Pulmonary artery endothelial cell (primary cell): ENCODE data around the gene MCIDAS. TPM values are rescaled to one million over a fixed set of nuclear protein-coding genes. Genes with fewer than 3 reads are reported as not detected.

Source experiments
- DNase-seq: peaks from one replicate; pipeline ENCODE4 v3.0.0-alpha.2; 2011; ENCODE audit warnings: low read depth, low spot score
- total RNA-seq: library from RNA; depleted of rRNA; stranded (reverse); fragments of >200 nt; gene quantifications from 2 replicates; pipeline ENCODE4 v1.2.3, GENCODE V29; 2014

MCIDAS gene
- total RNA-seq = 0.13 TPM in 1 of 2 replicates, not detected in the other

GRCh38 chr5:55226934-55227663, at the start of gene MCIDAS:
Gene MCIDAS (minus strand): TSS chr5:55227315. CDS start chr5:55227138, 177 bp downstream.
- no peak for DNase-seq

GRCh38 chr5:55276771-55277170, 49.7 kb upstream of the MCIDAS start:
- no peak for DNase-seq

- no peak for DNase-seq
Observed at GRCh38 chr5:55258339-55258738, 31.2 kb upstream of the MCIDAS start.

- DNase-seq = no peak
Observed at GRCh38 chr5:55254802-55255201, 27.7 kb upstream of the MCIDAS start.

GRCh38 chr5:55250064-55250463, 22.9 kb upstream of the MCIDAS start:
- DNase-seq = no peak

- DNase-seq = no peak
Observed at GRCh38 chr5:55241746-55242145, 14.6 kb upstream of the MCIDAS start.

- DNase-seq = no peak
Observed at GRCh38 chr5:55236800-55237199, 9.7 kb upstream of the MCIDAS start.

- DNase-seq = no peak
Observed at GRCh38 chr5:55234121-55234700, 7.1 kb upstream of the MCIDAS start.

GRCh38 chr5:55232985-55233928, 6.1 kb upstream of the MCIDAS start, which contains the start of gene CCNO:
Gene CCNO (minus strand): TSS chr5:55233608. CDS start chr5:55233523, 85 bp downstream.
- DNase-seq = peak; percentile 50

GRCh38 chr5:55232271-55232984, 5.3 kb upstream of the MCIDAS start:
- DNase-seq = no peak

- DNase-seq = no peak
Observed at GRCh38 chr5:55231919-55232270, 4.8 kb upstream of the MCIDAS start.

- no peak for DNase-seq
Observed at GRCh38 chr5:55231029-55231918, 4.2 kb upstream of the MCIDAS start.

GRCh38 chr5:55230086-55230629, 3.0 kb upstream of the MCIDAS start:
- no peak for DNase-seq

- no peak for DNase-seq
Observed at GRCh38 chr5:55227664-55228430, 732 bp upstream of the MCIDAS start.

GRCh38 chr5:55226027-55226933, 835 bp downstream of the MCIDAS start:
- DNase-seq = no peak

- DNase-seq = no peak
Observed at GRCh38 chr5:55225346-55225745, 1.8 kb downstream of the MCIDAS start.

- DNase-seq = no peak
Observed at GRCh38 chr5:55223812-55224240, 3.3 kb downstream of the MCIDAS start.
